ENCODE data around the gene GP1BA. TPM values are rescaled to one million over a fixed set of nuclear protein-coding genes. Genes with fewer than 3 reads are reported as not detected.

GP1BA gene
- total and polyA plus RNA-seq, 2 donors (not counting 1 experiment from before 2014, with no cell fraction given), result 0.06 TPM; not detected in 1

DNA sequence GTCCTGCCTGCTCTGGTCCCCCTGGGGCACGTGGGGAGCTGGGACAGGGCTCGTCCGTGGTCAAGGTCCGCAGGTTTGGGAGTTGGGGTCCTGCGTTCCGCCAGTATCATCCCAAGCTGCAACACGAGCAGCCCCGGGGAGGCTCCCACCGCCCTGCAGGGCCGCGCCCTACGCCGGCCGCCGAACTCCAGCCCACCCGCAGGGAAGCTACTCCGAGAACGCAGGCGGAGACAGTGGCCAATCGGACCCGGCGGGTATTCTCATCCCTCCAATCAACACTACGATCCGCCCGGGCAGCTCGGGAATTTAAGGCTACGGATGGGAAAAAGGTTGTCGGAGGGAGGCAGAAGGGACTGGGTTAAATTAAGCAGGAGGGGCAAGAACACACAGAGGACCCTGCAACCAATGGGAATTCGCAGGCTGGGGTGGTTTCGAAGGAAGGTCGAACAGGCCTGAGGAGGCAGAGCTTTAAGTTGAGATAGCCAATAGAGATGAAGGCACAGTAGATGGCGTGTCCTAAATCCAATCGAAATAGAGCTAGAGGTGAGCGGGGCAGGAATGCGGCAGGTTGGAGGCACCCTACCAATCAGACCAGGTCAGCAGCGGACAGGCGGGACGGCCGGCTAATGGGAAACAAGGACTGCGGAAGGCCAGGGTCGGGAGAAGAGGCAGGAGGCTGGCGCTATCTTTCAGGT lies 34.9 kb downstream of the GP1BA start:
- Mint-ChIP-seq H3K4me1 (peaks cover 15% of the 10 kb centered on the region), H3K4me3 (no peak overlapping the region), H3K27me3 (no peaks in the 10 kb centered on the region), H3K9me3 (ENCODE audit: insufficient read depth) (no peaks in the 10 kb centered on the region), H3K27ac (no peak overlapping the region)
- under 1% methylated on average over 23 of the region's 42 CpGs for WGBS (ENCODE audit: insufficient coverage)
- Histone ChIP-seq H3K9ac (ENCODE audit: low read length) (peak overlapping the region; percentile 73), H3K9me3 (ENCODE audit: control extremely low read depth in 1 of 3, control insufficient read depth in 2 of 3, insufficient read depth in 1 of 3, low read length in 2 of 3) (no peaks in the 10 kb centered on the region), H3K27me3 (replicated peaks in 1 of 4; ENCODE audit: control extremely low read depth in 1 of 4, control insufficient read depth in 3 of 4, insufficient read depth in 4 of 4, low read length in 3 of 4) (no peaks in the 10 kb centered on the region), H4K20me1 (ENCODE audit: control insufficient read depth, insufficient read depth, low read length, poor library complexity, severe bottlenecking) (no peaks in the 10 kb centered on the region), H3K79me2 (ENCODE audit: control insufficient read depth, insufficient read depth, low read length) (peaks cover 26% of the 10 kb centered on the region), H3K4me2 (replicated peaks; ENCODE audit: low read depth, low read length, poor library complexity, severe bottlenecking) (peak overlapping the region; percentile 85), H3K27ac (ENCODE audit: low read length in 2 of 2) (peak overlapping the region; percentile 67 to 68), H3K4me3 (ENCODE audit: control extremely low read depth in 1 of 5, extremely low read depth in 1 of 5, insufficient read depth in 1 of 5, low read depth in 2 of 5, low read length in 4 of 5) (peak overlapping the region; percentile 68 to 92 (median 84)), H3K4me1 (ENCODE audit: control insufficient read depth in 2 of 2, insufficient read depth in 2 of 2, low read length in 2 of 2) (peaks cover 17 to 22% of the 10 kb centered on the region in 2 donors), H3K36me3 (replicated peaks in 1 of 2; ENCODE audit: control extremely low read depth in 1 of 2, control insufficient read depth in 1 of 2, extremely low read depth in 1 of 2, insufficient read depth in 2 of 2, low read length in 1 of 2) (peaks cover 0 to 3% of the 10 kb centered on the region in 2 experiments), H2AFZ (ENCODE audit: insufficient read depth, low read depth, low read length, poor library complexity, severe bottlenecking) (peak overlapping the region; percentile 75)
- intact Hi-C loops (cut with micrococcal nuclease), result loop anchor here (1.0 to 5.0 kb wide), 12 partner anchors 13 to 257 kb away; partner anchors contain the start of genes ARRB2, C17orf107, CAMTA2 and INCA1
- ChIA-PET POLR2A (interaction anchor here (0.6 to 4.7 kb wide), 22 partner anchors 11 to 453 kb away, joined by 3 to 81 read pairs (median 5); partner anchors contain the start of genes ARRB2, C17orf107, CAMTA2 and CHRNE), CTCF (interaction anchor here (0.6 to 4.3 kb wide), 22 partner anchors 10 to 453 kb away, joined by 3 to 32 read pairs (median 4); partner anchors contain the start of genes CAMTA2, CHRNE, PFN1 and RNF167)
- ATAC-seq (ENCODE audit: low read depth) (peak; percentile 85), DNase-seq (peak; percentile 99)
- no peak for TF ChIP-seq CTCF (IDR thresholded peaks at IDR 0.05)

Measured in B cell (primary cell).